Measurements from ENCODE around the gene SLCO1B3.
"Not testable (repeated sequence)": the region's sequence is repeated elsewhere in the genome, so short reads cannot be mapped to it uniquely, and the experiment has no call there.

SLCO1B3 gene

GRCh38 chr12:20810487-20810886 lies at the start of gene SLCO1B3:
Gene SLCO1B3 (plus strand): TSS chr12:20810705. CDS start chr12:20815739, 5,034 bp downstream.
- no peaks in the 10 kb centered on the region for H3K27me3 ChIP-seq (ENCODE audit: control insufficient read depth in 1 of 2, insufficient read depth in 2 of 2, low read length in 2 of 2)
- no peak within 1 kb of the TSS for H3K9ac ChIP-seq (ENCODE audit: low read depth in 1 of 2, low read length in 2 of 2)
- no peak within 1 kb of the TSS for H3K4me3 ChIP-seq (ENCODE audit: low read depth in 1 of 2, low read length in 2 of 2)

GRCh38 chr12:20777420-20777819 lies 33.1 kb upstream of the SLCO1B3 start:
- H3K27ac ChIP-seq (ENCODE audit: low read depth, low read length): no peak overlapping the region

More at GRCh38 chr12:20810487-20810886, at the start of gene SLCO1B3:
- Histone ChIP-seq H3K36me3 (ENCODE audit: control insufficient read depth in 1 of 2, insufficient read depth in 2 of 2, low read length in 2 of 2) (no peaks in the 10 kb centered on the region), H3K27ac (ENCODE audit: low read depth, low read length) (no peak within 1 kb of the TSS), H3K4me1 (ENCODE audit: control insufficient read depth in 1 of 2, insufficient read depth in 2 of 2, low read length in 2 of 2) (no peaks in the 10 kb centered on the region), H3K9me3 (ENCODE audit: control insufficient read depth in 1 of 2, low read length in 2 of 2) (no peaks in the 10 kb centered on the region)

GRCh38 chr12:20778969-20779368 lies 31.5 kb upstream of the SLCO1B3 start:
- no peaks in the 10 kb centered on the region for H3K4me1 ChIP-seq (ENCODE audit: control insufficient read depth in 1 of 2, insufficient read depth in 2 of 2, low read length in 2 of 2)
- no peaks in the 10 kb centered on the region for H3K27me3 ChIP-seq (ENCODE audit: control insufficient read depth in 1 of 2, insufficient read depth in 2 of 2, low read length in 2 of 2)
- H3K27ac ChIP-seq (ENCODE audit: low read depth, low read length): no peak overlapping the region
- H3K9ac ChIP-seq (ENCODE audit: low read depth in 1 of 2, low read length in 2 of 2): no peak overlapping the region
- peaks cover 0 to 2% of the 10 kb centered on the region in 2 donors for H3K9me3 ChIP-seq (ENCODE audit: control insufficient read depth in 1 of 2, low read length in 2 of 2)
- no peak overlapping the region for H3K4me3 ChIP-seq (ENCODE audit: low read depth in 1 of 2, low read length in 2 of 2)
- no peaks in the 10 kb centered on the region for H3K36me3 ChIP-seq (ENCODE audit: control insufficient read depth in 1 of 2, insufficient read depth in 2 of 2, low read length in 2 of 2)

More at GRCh38 chr12:20777420-20777819, 33.1 kb upstream of the SLCO1B3 start:
- H3K4me1 ChIP-seq (ENCODE audit: control insufficient read depth in 1 of 2, insufficient read depth in 2 of 2, low read length in 2 of 2): no peaks in the 10 kb centered on the region
- no peaks in the 10 kb centered on the region for H3K27me3 ChIP-seq (ENCODE audit: control insufficient read depth in 1 of 2, insufficient read depth in 2 of 2, low read length in 2 of 2)
- H3K9me3 ChIP-seq (ENCODE audit: control insufficient read depth in 1 of 2, low read length in 2 of 2): peaks cover 0 to 2% of the 10 kb centered on the region in 2 donors
- H3K9ac ChIP-seq (ENCODE audit: low read depth in 1 of 2, low read length in 2 of 2): no peak overlapping the region
- no peak overlapping the region for H3K4me3 ChIP-seq (ENCODE audit: low read depth in 1 of 2, low read length in 2 of 2)
- no peaks in the 10 kb centered on the region for H3K36me3 ChIP-seq (ENCODE audit: control insufficient read depth in 1 of 2, insufficient read depth in 2 of 2, low read length in 2 of 2)

- not testable (repeated sequence) for H3K4me1 ChIP-seq (ENCODE audit: control insufficient read depth in 1 of 2, insufficient read depth in 2 of 2, low read length in 2 of 2); H3K27ac ChIP-seq (ENCODE audit: low read depth, low read length); H3K4me3 ChIP-seq (ENCODE audit: low read depth in 1 of 2, low read length in 2 of 2); H3K9me3 ChIP-seq (ENCODE audit: control insufficient read depth in 1 of 2, low read length in 2 of 2); H3K36me3 ChIP-seq (ENCODE audit: control insufficient read depth in 1 of 2, insufficient read depth in 2 of 2, low read length in 2 of 2); H3K27me3 ChIP-seq (ENCODE audit: control insufficient read depth in 1 of 2, insufficient read depth in 2 of 2, low read length in 2 of 2); H3K9ac ChIP-seq (ENCODE audit: low read depth in 1 of 2, low read length in 2 of 2)
These were observed 30.5 kb upstream of the SLCO1B3 start for GRCh38 chr12:20779971-20780370.

GRCh38 chr12:20783796-20784357 lies 26.6 kb upstream of the SLCO1B3 start:
- not testable (repeated sequence) for H3K9me3 ChIP-seq (ENCODE audit: control insufficient read depth in 1 of 2, low read length in 2 of 2); H3K36me3 ChIP-seq (ENCODE audit: control insufficient read depth in 1 of 2, insufficient read depth in 2 of 2, low read length in 2 of 2); H3K27me3 ChIP-seq (ENCODE audit: control insufficient read depth in 1 of 2, insufficient read depth in 2 of 2, low read length in 2 of 2); H3K4me1 ChIP-seq (ENCODE audit: control insufficient read depth in 1 of 2, insufficient read depth in 2 of 2, low read length in 2 of 2); H3K4me3 ChIP-seq (ENCODE audit: low read depth in 1 of 2, low read length in 2 of 2); H3K9ac ChIP-seq (ENCODE audit: low read depth in 1 of 2, low read length in 2 of 2); H3K27ac ChIP-seq (ENCODE audit: low read depth, low read length)

- H3K9me3 ChIP-seq (ENCODE audit: control insufficient read depth in 1 of 2, low read length in 2 of 2): no peaks in the 10 kb centered on the region
- no peak overlapping the region for H3K9ac ChIP-seq (ENCODE audit: low read depth in 1 of 2, low read length in 2 of 2)
- no peak overlapping the region for H3K4me3 ChIP-seq (ENCODE audit: low read depth in 1 of 2, low read length in 2 of 2)
- H3K36me3 ChIP-seq (ENCODE audit: control insufficient read depth in 1 of 2, insufficient read depth in 2 of 2, low read length in 2 of 2): no peaks in the 10 kb centered on the region
- H3K27ac ChIP-seq (ENCODE audit: low read depth, low read length): no peak overlapping the region
- H3K27me3 ChIP-seq (ENCODE audit: control insufficient read depth in 1 of 2, insufficient read depth in 2 of 2, low read length in 2 of 2): no peaks in the 10 kb centered on the region
- H3K4me1 ChIP-seq (ENCODE audit: control insufficient read depth in 1 of 2, insufficient read depth in 2 of 2, low read length in 2 of 2): no peaks in the 10 kb centered on the region
These were observed 17.5 kb upstream of the SLCO1B3 start for GRCh38 chr12:20792971-20793370.

- H3K27me3 ChIP-seq (ENCODE audit: control insufficient read depth in 1 of 2, insufficient read depth in 2 of 2, low read length in 2 of 2): no peaks in the 10 kb centered on the region
These were observed 12.0 kb upstream of the SLCO1B3 start for GRCh38 chr12:20798554-20798953.

GRCh38 chr12:20800160-20800559 lies 10.3 kb upstream of the SLCO1B3 start:
- Histone ChIP-seq H3K4me1 (ENCODE audit: control insufficient read depth in 1 of 2, insufficient read depth in 2 of 2, low read length in 2 of 2) (no peaks in the 10 kb centered on the region), H3K27ac (ENCODE audit: low read depth, low read length) (no peak overlapping the region), H3K9ac (ENCODE audit: low read depth in 1 of 2, low read length in 2 of 2) (no peak overlapping the region), H3K27me3 (ENCODE audit: control insufficient read depth in 1 of 2, insufficient read depth in 2 of 2, low read length in 2 of 2) (no peaks in the 10 kb centered on the region), H3K9me3 (ENCODE audit: control insufficient read depth in 1 of 2, low read length in 2 of 2) (no peaks in the 10 kb centered on the region), H3K36me3 (ENCODE audit: control insufficient read depth in 1 of 2, insufficient read depth in 2 of 2, low read length in 2 of 2) (no peaks in the 10 kb centered on the region), H3K4me3 (ENCODE audit: low read depth in 1 of 2, low read length in 2 of 2) (no peak overlapping the region)

More at GRCh38 chr12:20798554-20798953, 12.0 kb upstream of the SLCO1B3 start:
- Histone ChIP-seq H3K27ac (ENCODE audit: low read depth, low read length) (no peak overlapping the region), H3K36me3 (ENCODE audit: control insufficient read depth in 1 of 2, insufficient read depth in 2 of 2, low read length in 2 of 2) (no peaks in the 10 kb centered on the region), H3K4me1 (ENCODE audit: control insufficient read depth in 1 of 2, insufficient read depth in 2 of 2, low read length in 2 of 2) (no peaks in the 10 kb centered on the region), H3K4me3 (ENCODE audit: low read depth in 1 of 2, low read length in 2 of 2) (no peak overlapping the region), H3K9me3 (ENCODE audit: control insufficient read depth in 1 of 2, low read length in 2 of 2) (no peaks in the 10 kb centered on the region), H3K9ac (ENCODE audit: low read depth in 1 of 2, low read length in 2 of 2) (no peak overlapping the region)

- Histone ChIP-seq H3K27ac (ENCODE audit: low read depth, low read length) (no peak overlapping the region), H3K4me1 (ENCODE audit: control insufficient read depth in 1 of 2, insufficient read depth in 2 of 2, low read length in 2 of 2) (no peaks in the 10 kb centered on the region), H3K36me3 (ENCODE audit: control insufficient read depth in 1 of 2, insufficient read depth in 2 of 2, low read length in 2 of 2) (no peaks in the 10 kb centered on the region), H3K9ac (ENCODE audit: low read depth in 1 of 2, low read length in 2 of 2) (no peak overlapping the region), H3K27me3 (ENCODE audit: control insufficient read depth in 1 of 2, insufficient read depth in 2 of 2, low read length in 2 of 2) (no peaks in the 10 kb centered on the region), H3K4me3 (ENCODE audit: low read depth in 1 of 2, low read length in 2 of 2) (no peak overlapping the region), H3K9me3 (ENCODE audit: control insufficient read depth in 1 of 2, low read length in 2 of 2) (no peaks in the 10 kb centered on the region)
These were observed 9.5 kb upstream of the SLCO1B3 start for GRCh38 chr12:20801035-20801434.

- Histone ChIP-seq H3K27ac (ENCODE audit: low read depth, low read length) (no peak overlapping the region), H3K36me3 (ENCODE audit: control insufficient read depth in 1 of 2, insufficient read depth in 2 of 2, low read length in 2 of 2) (no peaks in the 10 kb centered on the region), H3K9ac (ENCODE audit: low read depth in 1 of 2, low read length in 2 of 2) (no peak overlapping the region), H3K4me3 (ENCODE audit: low read depth in 1 of 2, low read length in 2 of 2) (no peak overlapping the region), H3K27me3 (ENCODE audit: control insufficient read depth in 1 of 2, insufficient read depth in 2 of 2, low read length in 2 of 2) (no peaks in the 10 kb centered on the region), H3K9me3 (ENCODE audit: control insufficient read depth in 1 of 2, low read length in 2 of 2) (no peaks in the 10 kb centered on the region), H3K4me1 (ENCODE audit: control insufficient read depth in 1 of 2, insufficient read depth in 2 of 2, low read length in 2 of 2) (no peaks in the 10 kb centered on the region)
These were observed 4.6 kb upstream of the SLCO1B3 start for GRCh38 chr12:20805921-20806320.
